Measurements from ENCODE around the gene BIRC3. TPM values are rescaled to one million over a fixed set of nuclear protein-coding genes. Genes with fewer than 3 reads are reported as not detected.

BIRC3 gene
- total RNA-seq, 1 experiment from 2014 or later, result 4.7 TPM

DNA sequence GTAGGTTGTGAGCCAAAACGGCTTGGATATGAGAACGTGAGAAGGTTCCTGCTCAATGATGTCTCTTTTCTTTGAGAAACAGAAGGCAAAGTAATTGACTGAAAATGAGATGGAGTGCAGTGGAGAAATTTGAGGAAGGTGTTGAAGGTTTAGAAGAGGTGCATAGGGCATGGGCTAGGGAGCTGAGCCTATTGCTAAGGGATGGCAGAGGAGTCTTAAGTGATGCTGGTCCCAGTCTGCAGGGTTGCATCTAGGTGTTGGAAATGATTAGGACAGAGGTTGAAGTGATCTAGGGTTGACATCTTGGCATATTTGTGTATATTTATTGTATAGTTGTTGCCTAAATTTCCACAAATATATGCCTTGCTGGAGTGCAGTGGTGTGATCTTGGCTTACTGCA, 2.3 kb downstream of the BIRC3 start:
- ATAC-seq (no peak), DNase-seq (ENCODE audit: low read depth, low spot score) (no peak)
- Histone ChIP-seq H3K79me2 (ENCODE audit: insufficient read depth, low read length) (no peaks in the 10 kb centered on the region), H3K4me3 (replicated peaks in 1 of 2; ENCODE audit: low read depth in 1 of 2, low read length in 2 of 2) (no peak overlapping the region), H3K4me2 (ENCODE audit: low read length) (no peak overlapping the region), H3K9me2 (ENCODE audit: insufficient read depth) (no peaks in the 10 kb centered on the region), H3K9me3 (ENCODE audit: control insufficient read depth in 1 of 2, insufficient read depth in 1 of 2, low read depth in 1 of 2, low read length in 2 of 2) (no peaks in the 10 kb centered on the region), H3K27me3 (ENCODE audit: insufficient read depth, low read length) (no peaks in the 10 kb centered on the region), H2AFZ (ENCODE audit: low read depth, low read length, poor library complexity, severe bottlenecking) (no peak overlapping the region), H3K9ac (ENCODE audit: low read length) (no peak overlapping the region), H3K36me3 (ENCODE audit: control insufficient read depth in 1 of 2, insufficient read depth in 2 of 2, low read length in 2 of 2) (no peaks in the 10 kb centered on the region), H4K20me1 (ENCODE audit: insufficient read depth) (no peaks in the 10 kb centered on the region), H3K4me1 (ENCODE audit: control insufficient read depth in 1 of 2, insufficient read depth in 2 of 2, low read length in 2 of 2) (peaks cover 7 to 31% of the 10 kb centered on the region in 2 experiments), H3K27ac (ENCODE audit: low read depth, low read length) (no peak overlapping the region)
- TF ChIP-seq CEBPB (IDR thresholded peaks at IDR 0.05; ENCODE audit: low read depth), result no peak
- no peak for TF ChIP-seq ZNF274 (IDR thresholded peaks at IDR 0.05; ENCODE audit: low read depth, low read length)
- no peak for TF ChIP-seq YY1 (IDR thresholded peaks at IDR 0.05; ENCODE audit: extremely low read depth, insufficient replicate concordance, low read depth, low read length)
- no peak for TF ChIP-seq RAD21 (IDR thresholded peaks at IDR 0.05; ENCODE audit: low read depth)
- ChIA-PET CTCF (interaction anchor here (2.5 kb wide), 1 partner anchor 22 kb away, joined by 10 read pairs; no protein-coding TSS in a partner anchor), POLR2A (no interaction called here), RAD21 (ENCODE audit: low non-redundant PET in 1 of 2, low total read pairs in 2 of 2, uncharacterized antibody in 2 of 2, unreplicated experiment in 2 of 2) (no interaction called here)
- BruUV-seq (replicated peaks), result no TSS peak
- intact Hi-C loops (cut with micrococcal nuclease), result no loop called here

DNA sequence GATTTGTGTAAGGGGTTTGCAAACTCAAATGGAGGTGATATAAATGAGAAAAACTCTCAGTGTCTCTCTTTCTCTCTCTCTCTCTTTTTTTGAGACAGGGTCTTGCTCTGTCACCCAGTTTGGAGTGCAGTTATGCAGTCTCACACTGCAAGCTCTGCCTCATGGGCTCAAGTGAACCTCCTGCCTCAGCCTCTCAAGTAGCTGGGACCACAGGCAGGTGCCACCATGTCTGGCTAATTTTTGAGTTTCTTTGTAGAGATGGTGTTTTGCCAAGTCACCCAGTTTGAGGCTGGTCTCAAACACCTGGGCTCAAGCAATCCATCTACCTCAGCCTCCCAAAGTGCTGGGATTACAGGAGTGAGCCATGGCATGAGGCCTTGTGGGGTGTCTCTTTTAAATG, 2.9 kb downstream of the BIRC3 start:
- Histone ChIP-seq H3K27me3 (ENCODE audit: insufficient read depth, low read length) (no peaks in the 10 kb centered on the region), H3K4me2 (ENCODE audit: low read length) (no peak overlapping the region), H3K9me3 (ENCODE audit: control insufficient read depth in 1 of 2, insufficient read depth in 1 of 2, low read depth in 1 of 2, low read length in 2 of 2) (no peaks in the 10 kb centered on the region), H2AFZ (ENCODE audit: low read depth, low read length, poor library complexity, severe bottlenecking) (no peak overlapping the region), H3K27ac (ENCODE audit: low read depth, low read length) (no peak overlapping the region), H3K4me3 (replicated peaks in 1 of 2; ENCODE audit: low read depth in 1 of 2, low read length in 2 of 2) (no peak overlapping the region), H3K9me2 (ENCODE audit: insufficient read depth) (no peaks in the 10 kb centered on the region), H3K79me2 (ENCODE audit: insufficient read depth, low read length) (no peaks in the 10 kb centered on the region), H3K4me1 (ENCODE audit: control insufficient read depth in 1 of 2, insufficient read depth in 2 of 2, low read length in 2 of 2) (peaks cover 7 to 31% of the 10 kb centered on the region in 2 experiments), H3K36me3 (ENCODE audit: control insufficient read depth in 1 of 2, insufficient read depth in 2 of 2, low read length in 2 of 2) (no peaks in the 10 kb centered on the region), H4K20me1 (ENCODE audit: insufficient read depth) (no peaks in the 10 kb centered on the region), H3K9ac (ENCODE audit: low read length) (no peak overlapping the region)
- CTCF ChIA-PET, result interaction anchor here (2.5 kb wide), 1 partner anchor 21 kb away, joined by 10 read pairs; no protein-coding TSS in a partner anchor
- intact Hi-C loops (cut with micrococcal nuclease), result no loop called here
- DNase-seq (ENCODE audit: low read depth, low spot score), result no peak
- POLR2A ChIA-PET, result no interaction called here
- RAD21 ChIA-PET (ENCODE audit: low non-redundant PET in 1 of 2, low total read pairs in 2 of 2, uncharacterized antibody in 2 of 2, unreplicated experiment in 2 of 2), result no interaction called here
- ATAC-seq, result no peak
- TF ChIP-seq, protein P1, sequence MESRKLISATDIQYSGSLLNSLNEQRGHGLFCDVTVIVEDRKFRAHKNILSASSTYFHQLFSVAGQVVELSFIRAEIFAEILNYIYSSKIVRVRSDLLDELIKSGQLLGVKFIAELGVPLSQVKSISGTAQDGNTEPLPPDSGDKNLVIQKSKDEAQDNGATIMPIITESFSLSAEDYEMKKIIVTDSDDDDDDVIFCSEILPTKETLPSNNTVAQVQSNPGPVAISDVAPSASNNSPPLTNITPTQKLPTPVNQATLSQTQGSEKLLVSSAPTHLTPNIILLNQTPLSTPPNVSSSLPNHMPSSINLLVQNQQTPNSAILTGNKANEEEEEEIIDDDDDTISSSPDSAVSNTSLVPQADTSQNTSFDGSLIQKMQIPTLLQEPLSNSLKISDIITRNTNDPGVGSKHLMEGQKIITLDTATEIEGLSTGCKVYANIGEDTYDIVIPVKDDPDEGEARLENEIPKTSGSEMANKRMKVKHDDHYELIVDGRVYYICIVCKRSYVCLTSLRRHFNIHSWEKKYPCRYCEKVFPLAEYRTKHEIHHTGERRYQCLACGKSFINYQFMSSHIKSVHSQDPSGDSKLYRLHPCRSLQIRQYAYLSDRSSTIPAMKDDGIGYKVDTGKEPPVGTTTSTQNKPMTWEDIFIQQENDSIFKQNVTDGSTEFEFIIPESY (IDR thresholded peaks at IDR 0.05; ENCODE audit: extremely low read depth, insufficient replicate concordance, low read length), result no peak
- TF ChIP-seq ZFX (IDR thresholded peaks at IDR 0.05) (no peak), POLR2AphosphoS5 (IDR thresholded peaks at IDR 0.05; ENCODE audit: low read depth, low read length) (no peak), ZNF274 (IDR thresholded peaks at IDR 0.05; ENCODE audit: low read depth, low read length) (no peak), JUND (IDR thresholded peaks at IDR 0.05) (no peak)
- no TSS peak for BruUV-seq (replicated peaks)
